NCI-H1417 treated with DMSO at 0.1 percent for 48 hours (cell line): ENCODE results near the gene KL.

Experiments
- DNase-seq: peaks from one replicate; lab custom pipeline; 2025; lab: John Stamatoyannopoulos, UW

KL gene

GRCh38 chr13:33083054-33083453 lies 66.8 kb downstream of the KL start:
- no peak for DNase-seq

- DNase-seq: no peak
Measured at GRCh38 chr13:33087091-33087490, 70.9 kb downstream of the KL start.

GRCh38 chr13:33087790-33088189 lies 71.6 kb downstream of the KL start:
- DNase-seq: no peak

GRCh38 chr13:33089311-33089710 lies 73.1 kb downstream of the KL start:
- DNase-seq: no peak

GRCh38 chr13:33090755-33091414 lies 74.7 kb downstream of the KL start:
- DNase-seq: no peak

GRCh38 chr13:33091415-33091774 lies 75.2 kb downstream of the KL start:
- DNase-seq: no peak

GRCh38 chr13:33092073-33092987 lies 76.1 kb downstream of the KL start:
- DNase-seq: no peak

GRCh38 chr13:33096886-33097605 lies 80.8 kb downstream of the KL start:
- no peak for DNase-seq

- DNase-seq: no peak
Measured at GRCh38 chr13:33099860-33100259, 83.6 kb downstream of the KL start.

- DNase-seq: no peak
Measured at GRCh38 chr13:33100886-33101285, 84.7 kb downstream of the KL start.

- DNase-seq: no peak
Measured at GRCh38 chr13:33101835-33102234, 85.6 kb downstream of the KL start.

GRCh38 chr13:33103457-33103856 lies 87.2 kb downstream of the KL start:
- DNase-seq: no peak

GRCh38 chr13:33105387-33106005 lies 89.3 kb downstream of the KL start:
- no peak for DNase-seq

GRCh38 chr13:33106656-33107360 lies 90.6 kb downstream of the KL start:
- DNase-seq: no peak

GRCh38 chr13:33107361-33107760 lies 91.1 kb downstream of the KL start:
- DNase-seq: no peak

GRCh38 chr13:33108620-33109019 lies 92.4 kb downstream of the KL start:
- DNase-seq: no peak

- no peak for DNase-seq
Measured at GRCh38 chr13:33109271-33109697, 93.1 kb downstream of the KL start.

GRCh38 chr13:33109801-33110200 lies 93.6 kb downstream of the KL start:
- no peak for DNase-seq

GRCh38 chr13:33110386-33110712 lies 94.1 kb downstream of the KL start:
- no peak for DNase-seq

- no peak for DNase-seq
Measured at GRCh38 chr13:33110713-33111413, 94.6 kb downstream of the KL start.

GRCh38 chr13:33111414-33112110 lies 95.3 kb downstream of the KL start:
- no peak for DNase-seq
